Ovary (tissue), 9 donors: ENCODE results near the gene DMRT3. TPM values are rescaled to one million over a fixed set of nuclear protein-coding genes. Genes with fewer than 3 reads are reported as not detected.

Source experiments
- DNase-seq, 5 donors: peaks; one replicate each; pipeline ENCODE4 v3.0.0-alpha.2; 2019 to 2020
- H3K27ac ChIP-seq, 2 donors: fragments of 200-600 bp; one replicate each; pipeline versions ENCODE4 v1.5.1 to v1.8.0; 2019 to 2022
- H3K27me3 ChIP-seq: fragments of 200-600 bp; one replicate; pipeline ENCODE4 v1.8.0; 2022
- H3K36me3 ChIP-seq: fragments of 200-600 bp; sonication (generic); one replicate; pipeline ENCODE4 v1.5.1; 2019
- H3K4me1 ChIP-seq: one replicate; pipeline ENCODE4 v1.8.1; 2013; ENCODE audit warnings: mild to moderate bottlenecking, moderate library complexity; ENCODE audit not compliant: insufficient read depth
- H3K4me3 ChIP-seq: fragments of 200-600 bp; sonication (generic); one replicate; pipeline ENCODE4 v1.5.1; 2017
- H3K9me3 ChIP-seq, 2 donors: fragments of 200-600 bp in 1 of 2; sonication (generic) in 1 of 2; one replicate each; pipeline versions ENCODE4 v1.5.1 to v1.8.1; 2013 to 2019; ENCODE audit warnings: mild to moderate bottlenecking in 1 of 2, moderate library complexity in 1 of 2
- CTCF ChIP-seq, 3 donors: fragments of 450-650 bp in 2 of 3; fragments of 200-600 bp in 1 of 3; IDR thresholded peaks; one replicate each; pipeline versions ENCODE4 v1.5.1 to v1.8.0; 2016 to 2022; ENCODE audit warnings: antibody characterized with exemption in 3 of 3, mild to moderate bottlenecking in 1 of 3
- EP300 ChIP-seq: sonication (generic); formaldehyde crosslinking; IDR thresholded peaks from one replicate; pipeline ENCODE4 v1.6.1; 2017; ENCODE audit warnings: antibody characterized with exemption
- POLR2A ChIP-seq: fragments of 450-650 bp; IDR thresholded peaks from one replicate; pipeline ENCODE4 v1.6.1; 2017; ENCODE audit warnings: antibody characterized with exemption, mild to moderate bottlenecking, moderate library complexity
- WGBS, 3 donors: extraction: QIAGEN DNeasy Blood & Tissue Kit in 1 of 3; methylation state at CpG; one replicate each; pipeline versions ENCODE4 v1.1.5 to v1.1.7; 2013 to 2017; 5-methylcytosine and 5-hydroxymethylcytosine counted together
- intact Hi-C, 4 donors: fragments of 100-400 bp; cut with DNase I; formaldehyde crosslinking; loops; one replicate each; pipeline versions ENCODE4 v1.11.0 to v1.15.1; 2022 to 2023
- polyA plus RNA-seq, 2 donors: library from polyadenylated mRNA; stranded (reverse); fragments of 200-250 nt in 1 of 2; fragments of 350-450 nt in 1 of 2; fragmentation: Illumina TruSeq in 1 of 2; extraction: RNeasy Lipid Tissue Mini Kit (QIAGEN cat#74804) in 1 of 2; gene quantifications; one replicate each; pipeline ENCODE4 v1.2.3, GENCODE V29; 2013 to 2014
- total RNA-seq, 7 donors: library from RNA; depleted of rRNA in 2 of 7; stranded (reverse); fragments of >200 nt in 2 of 7; fragmentation: NEBNext Ultra II Directional in 3 of 7; extraction: Animal tissue kit (Norgen Biotek cat#: 25700) in 3 of 7; gene quantifications; one replicate each; pipeline versions ENCODE4 v1.1.0 to v1.2.4, GENCODE V29; 2016 to 2023
- donor health status: DM: no; HTN: no; CAD: no; lungs with moderate emphysema.
- donor health status: DM: no; HTN: no; CAD: no.
- donor health status: Bipolar disorder and iron deficiency.
- donor health status: DM: yes; HTN: yes; CAD: no.
- donor health status: DM: no; HTN: no; CAD: no.
- donor health status: DM: yes; HTN: yes; CAD: no.

Gene DMRT3
- total and polyA plus RNA-seq, 9 donors = 0.17 TPM; not detected in 8

- no peaks in the 10 kb centered on the region for H3K9me3 ChIP-seq
- H3K27ac ChIP-seq = no peak overlapping the region
- WGBS, 3 donors = 89 to 90% (median 90%) methylated on average over 4 of the region's 4 CpGs
- H3K4me3 ChIP-seq = no peak overlapping the region
- TF ChIP-seq POLR2A (no peak), EP300 (no peak), CTCF (IDR thresholded peaks at IDR 0.05) (no peak)
- no peaks in the 10 kb centered on the region for H3K4me1 ChIP-seq
- H3K27me3 ChIP-seq = no peaks in the 10 kb centered on the region
- DNase-seq = no peak
- H3K36me3 ChIP-seq = no peaks in the 10 kb centered on the region
- intact Hi-C loops = no loop called here
Observed at GRCh38 chr9:933356-933755, 43.1 kb upstream of the DMRT3 start.

GRCh38 chr9:935348-935965 lies 41.0 kb upstream of the DMRT3 start:
- 9 to 22% (median 12%) methylated on average over 10 of the region's 10 CpGs for WGBS, 3 donors
- intact Hi-C loops = no loop called here
- H3K27me3 ChIP-seq = no peaks in the 10 kb centered on the region
- TF ChIP-seq EP300 (no peak), CTCF (IDR thresholded peaks at IDR 0.05) (no peak), POLR2A (no peak)
- no peak overlapping the region for H3K4me3 ChIP-seq
- H3K4me1 ChIP-seq = no peaks in the 10 kb centered on the region
- H3K36me3 ChIP-seq = no peaks in the 10 kb centered on the region
- H3K27ac ChIP-seq = no peak overlapping the region
- H3K9me3 ChIP-seq = no peaks in the 10 kb centered on the region
- DNase-seq = no peak

- TF ChIP-seq POLR2A = no peak
- no peak for TF ChIP-seq EP300
- no peak for TF ChIP-seq CTCF (IDR thresholded peaks at IDR 0.05)
- Histone ChIP-seq H3K4me1 (no peaks in the 10 kb centered on the region), H3K4me3 (no peak overlapping the region), H3K9me3 (no peaks in the 10 kb centered on the region), H3K27ac (no peak overlapping the region), H3K36me3 (no peaks in the 10 kb centered on the region), H3K27me3 (no peaks in the 10 kb centered on the region)
- WGBS, 3 donors = 28 to 43% (median 40%) methylated on average over 6 of the region's 6 CpGs
- intact Hi-C loops = no loop called here
- DNase-seq = no peak
Observed at GRCh38 chr9:942805-943580, 33.5 kb upstream of the DMRT3 start.

GRCh38 chr9:947985-948384 lies 28.5 kb upstream of the DMRT3 start:
- no peak overlapping the region for H3K4me3 ChIP-seq
- 59 to 83% (median 67%) methylated on average over 3 of the region's 3 CpGs for WGBS, 3 donors
- no peaks in the 10 kb centered on the region for H3K27me3 ChIP-seq
- no peaks in the 10 kb centered on the region for H3K9me3 ChIP-seq
- no peak overlapping the region for H3K27ac ChIP-seq
- H3K36me3 ChIP-seq = no peaks in the 10 kb centered on the region
- no peak for DNase-seq
- H3K4me1 ChIP-seq = no peaks in the 10 kb centered on the region
- intact Hi-C loops = no loop called here
- TF ChIP-seq POLR2A (no peak), EP300 (no peak), CTCF (IDR thresholded peaks at IDR 0.05) (no peak)
